Endothelial cell of umbilical vein (primary cell): ENCODE measurements around the gene ALG6. TPM values are rescaled to one million over a fixed set of nuclear protein-coding genes. Genes with fewer than 3 reads are reported as not detected.
"Not testable (repeated sequence)": the region's sequence is repeated elsewhere in the genome, so short reads cannot be mapped to it uniquely, and the experiment has no call there.

ENCODE experiments used
- BruUV-seq: library from RNA; stranded (reverse); fragments of 400-500 nt; replicated peaks from 2 replicates; lab custom pipeline; 2021; lab: Mats Ljungman, UMichigan
- CTCF ChIA-PET: fragments of 300-600, 350-600 bp; sonication (Branson Sonifier 250); formaldehyde crosslinking; loops from one replicate; lab custom pipeline; 2021; ENCODE audit warnings: antibody characterized with exemption, inconsistent platforms; lab: Charles Lee
- POLR2A ChIA-PET: fragments of 300-600, 350-600 bp; sonication (Branson Sonifier 250); formaldehyde crosslinking; loops from one replicate; lab custom pipeline; 2021; ENCODE audit warnings: antibody characterized with exemption, inconsistent platforms; lab: Charles Lee
- DNase-seq: peaks from one replicate; pipeline ENCODE4 v3.0.0-alpha.2; 2011; ENCODE audit warnings: low read depth, low spot score
- FAIRE-seq: peaks from 2 replicates; lab custom pipeline; 2011; peaks lifted over from hg19 to GRCh38; lab: Jason Lieb, UNC
- H2AFZ ChIP-seq: 2 replicates; pipeline ENCODE4 v1.6.0; 2012; ENCODE audit warnings: low read depth, low read length, control low read depth, inconsistent platforms
- H3K27ac ChIP-seq: 2 replicates; pipeline ENCODE4 v1.5.1; 2011; ENCODE audit warnings: low read depth, mild to moderate bottlenecking, control low read depth, low read length, moderate library complexity; ENCODE audit not compliant: insufficient read depth
- H3K27me3 ChIP-seq, 2 experiments: 2 replicates each; pipeline versions ENCODE4 v1.6.0 to v1.6.1; 2011; ENCODE audit warnings: low read length in 2 of 2, mixed read lengths in 1 of 2; ENCODE audit not compliant: control insufficient read depth in 2 of 2, insufficient read depth in 2 of 2
- H3K36me3 ChIP-seq, 2 experiments: 2 replicates in 1 of 2; 3 replicates in 1 of 2; pipeline ENCODE4 v1.5.1; 2011; ENCODE audit warnings: low read length in 2 of 2, mild to moderate bottlenecking in 1 of 2, moderate library complexity in 1 of 2; ENCODE audit not compliant: control insufficient read depth in 2 of 2, insufficient read depth in 2 of 2; ENCODE audit errors: extremely low read depth in 1 of 2
- H3K4me1 ChIP-seq: 3 replicates; pipeline ENCODE4 v1.5.1; 2011; ENCODE audit warnings: mild to moderate bottlenecking, low read length; ENCODE audit not compliant: control insufficient read depth, insufficient read depth; ENCODE audit errors: extremely low read depth
- H3K4me2 ChIP-seq: 2 replicates; pipeline ENCODE4 v1.6.1; 2011; ENCODE audit warnings: low read length, control low read depth, mixed read lengths; ENCODE audit not compliant: insufficient read depth
- H3K4me3 ChIP-seq, 3 experiments: fragments of 200-600 bp in 1 of 3; sonication (generic), shearing (Covaris generic) in 1 of 3; replicated peaks in 1 of 3; 2 replicates each; pipeline ENCODE4 v1.5.1; 2011 to 2016; ENCODE audit warnings: control low read depth in 3 of 3, low read length in 3 of 3, mild to moderate bottlenecking in 2 of 3, inconsistent platforms in 1 of 3, low read depth in 1 of 3, moderate library complexity in 1 of 3; ENCODE audit not compliant: insufficient read depth in 1 of 3
- H3K79me2 ChIP-seq: 2 replicates; pipeline ENCODE4 v1.6.0; 2012; ENCODE audit warnings: low read length, inconsistent platforms; ENCODE audit not compliant: control insufficient read depth, insufficient read depth
- H3K9ac ChIP-seq: replicated peaks from 2 replicates; pipeline ENCODE3; 2011; ENCODE audit warnings: low read length, control low read depth; ENCODE audit not compliant: insufficient read depth; ENCODE audit errors: extremely low read depth
- H3K9me1 ChIP-seq: replicated peaks from 3 replicates; pipeline ENCODE4 v1.6.0; 2011; ENCODE audit warnings: mild to moderate bottlenecking, low read length; ENCODE audit not compliant: control insufficient read depth, insufficient read depth; ENCODE audit errors: extremely low read depth
- H3K9me3 ChIP-seq: replicated peaks from 2 replicates; pipeline ENCODE4 v1.5.1; 2012; ENCODE audit warnings: low read length, inconsistent platforms; ENCODE audit not compliant: control insufficient read depth, insufficient read depth
- H4K20me1 ChIP-seq: replicated peaks from 2 replicates; pipeline ENCODE3; 2011; ENCODE audit warnings: mild to moderate bottlenecking, low read length; ENCODE audit not compliant: control insufficient read depth, insufficient read depth; ENCODE audit errors: extremely low read depth
- GATA2 ChIP-seq: IDR thresholded peaks from 2 replicates; pipeline ENCODE4 v1.7.0; 2011; ENCODE audit warnings: low read depth, mild to moderate bottlenecking, moderate library complexity, mixed read lengths, low read length; ENCODE audit not compliant: insufficient read length, insufficient read depth
- JUN ChIP-seq: IDR thresholded peaks from 2 replicates; pipeline ENCODE4 v1.6.1; 2011; ENCODE audit warnings: borderline replicate concordance, low read depth; ENCODE audit not compliant: insufficient read length, insufficient read depth
- MYC ChIP-seq: IDR thresholded peaks from one replicate; pipeline ENCODE4 v1.6.1; 2011; ENCODE audit warnings: mild to moderate bottlenecking, low read depth, low read length
- POLR2A ChIP-seq: IDR thresholded peaks from 2 replicates; pipeline ENCODE4 v1.6.1; 2012; ENCODE audit warnings: low read depth, mild to moderate bottlenecking, control low read depth, low read length
- POLR2AphosphoS5 ChIP-seq: IDR thresholded peaks from 2 replicates; pipeline ENCODE4 v1.6.1; 2012; ENCODE audit warnings: low read depth, mild to moderate bottlenecking, control low read depth, low read length, moderate library complexity; ENCODE audit not compliant: insufficient read depth
- dilution Hi-C: fragments of 300-500 bp; cut with MboI; formaldehyde crosslinking; loops from one replicate; pipeline ENCODE4 v1.15.0; 2019; ENCODE audit warnings: low sequenced_read_pairs; ENCODE audit not compliant: extremely low pct_ligation_motif_present
- intact Hi-C: fragments of 100-400 bp; cut with micrococcal nuclease; formaldehyde crosslinking; loops from one replicate; pipeline ENCODE4 v1.10.0; 2022
- polyA plus RNA-seq, 4 experiments: library from polyadenylated mRNA; depleted of rRNA in 3 of 4; stranded (reverse) in 3 of 4; unstranded in 1 of 4; fragments of >200 nt; gene quantifications; 2 replicates each; pipeline versions ENCODE4 v1.2.1 to v1.2.3, GENCODE V29; 2011 to 2012; ENCODE audit warnings: missing spikeins in 1 of 4
- total RNA-seq: library from RNA; stranded (reverse); gene quantifications from 2 replicates; pipeline ENCODE4 v1.2.3, GENCODE V29; 2021

The ALG6 gene
- total and polyA plus RNA-seq, 2 donors (not counting 3 experiments of a cell fraction or from before 2014, with no cell fraction given), result 14.4 to 17.3 TPM

DNA sequence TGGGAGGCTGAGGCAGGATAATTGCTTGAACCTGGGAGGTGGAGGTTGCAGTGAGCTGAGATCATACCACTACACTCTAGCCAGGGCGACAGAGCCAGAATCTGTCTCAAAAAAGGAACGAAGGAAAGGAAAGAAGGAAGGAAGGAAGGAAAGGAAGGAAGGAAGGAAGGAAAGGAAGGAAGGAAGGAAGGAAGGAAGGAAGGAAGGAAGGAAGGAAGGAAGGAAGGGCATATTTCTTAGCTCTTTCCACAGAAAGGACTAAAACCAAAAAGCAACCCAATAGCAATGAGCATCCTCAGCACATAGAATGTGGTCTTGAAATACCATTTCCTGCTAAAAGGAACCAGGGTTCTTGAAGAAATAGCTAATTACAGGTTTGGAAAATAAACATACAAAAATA, 11.2 kb upstream of the ALG6 start:
- FAIRE-seq, POLR2A ChIA-PET, H3K79me2 ChIP-seq, H3K27ac ChIP-seq, H3K9me3 ChIP-seq, H3K36me3 ChIP-seq, dilution Hi-C loops, BruUV-seq, DNase-seq, intact Hi-C loops, H3K4me1 ChIP-seq, H3K9me1 ChIP-seq, H3K4me3 ChIP-seq, H2AFZ ChIP-seq, H3K4me2 ChIP-seq, H4K20me1 ChIP-seq, H3K9ac ChIP-seq: not testable (repeated sequence)
- peaks cover 4 to 35% of the 10 kb centered on the region in 2 experiments for H3K27me3 ChIP-seq
- CTCF ChIA-PET, result interaction anchor here (1.6 to 2.2 kb wide), 2 partner anchors 29 to 182 kb away, joined by 5 to 6 read pairs; no protein-coding TSS in a partner anchor

DNA sequence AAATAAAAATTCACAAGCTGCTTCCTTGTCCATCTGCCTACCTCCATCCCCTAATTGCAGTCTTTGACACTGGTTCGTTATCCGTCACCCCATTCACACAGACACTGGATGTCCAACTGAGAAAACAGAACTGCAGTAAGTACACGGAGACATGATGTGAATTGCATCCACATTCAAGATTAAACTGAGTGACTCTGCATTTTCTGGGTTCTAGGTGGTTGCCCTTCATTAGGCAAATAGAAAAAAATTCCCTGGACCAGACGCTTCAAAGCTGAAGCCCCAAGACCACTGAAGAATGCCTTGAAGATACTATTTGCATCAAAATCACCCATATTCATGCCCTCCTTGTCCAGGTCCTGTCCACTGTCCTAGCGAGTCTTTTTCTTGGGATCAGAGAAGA, 7.9 kb upstream of the ALG6 start:
- H4K20me1 ChIP-seq, result no peaks in the 10 kb centered on the region
- intact Hi-C loops (no loop called here), dilution Hi-C loops (no loop called here)
- H3K9me3 ChIP-seq, result no peaks in the 10 kb centered on the region
- H3K4me1 ChIP-seq, result no peaks in the 10 kb centered on the region
- no peak overlapping the region for H3K9ac ChIP-seq
- no peak for DNase-seq
- POLR2A ChIA-PET, result no interaction called here
- H3K4me3 ChIP-seq, result no peak overlapping the region
- CTCF ChIA-PET, result interaction anchor here (0.7 to 2.8 kb wide), 3 partner anchors 11 to 198 kb away, joined by 3 to 12 read pairs (median 3); no protein-coding TSS in a partner anchor
- no peak for FAIRE-seq
- peaks cover 2 to 10% of the 10 kb centered on the region in 2 experiments for H3K27me3 ChIP-seq
- H3K27ac ChIP-seq, result no peak overlapping the region
- no peaks in the 10 kb centered on the region for H3K79me2 ChIP-seq
- no peaks in the 10 kb centered on the region for H3K9me1 ChIP-seq
- TF ChIP-seq JUN (no peak), MYC (no peak), POLR2AphosphoS5 (no peak), POLR2A (no peak), GATA2 (no peak)
- H3K36me3 ChIP-seq, result no peaks in the 10 kb centered on the region
- BruUV-seq, result no TSS peak
- H3K4me2 ChIP-seq, result no peak overlapping the region
- no peak overlapping the region for H2AFZ ChIP-seq
